ENCODE results near the gene GLI2.

The GLI2 gene

DNA sequence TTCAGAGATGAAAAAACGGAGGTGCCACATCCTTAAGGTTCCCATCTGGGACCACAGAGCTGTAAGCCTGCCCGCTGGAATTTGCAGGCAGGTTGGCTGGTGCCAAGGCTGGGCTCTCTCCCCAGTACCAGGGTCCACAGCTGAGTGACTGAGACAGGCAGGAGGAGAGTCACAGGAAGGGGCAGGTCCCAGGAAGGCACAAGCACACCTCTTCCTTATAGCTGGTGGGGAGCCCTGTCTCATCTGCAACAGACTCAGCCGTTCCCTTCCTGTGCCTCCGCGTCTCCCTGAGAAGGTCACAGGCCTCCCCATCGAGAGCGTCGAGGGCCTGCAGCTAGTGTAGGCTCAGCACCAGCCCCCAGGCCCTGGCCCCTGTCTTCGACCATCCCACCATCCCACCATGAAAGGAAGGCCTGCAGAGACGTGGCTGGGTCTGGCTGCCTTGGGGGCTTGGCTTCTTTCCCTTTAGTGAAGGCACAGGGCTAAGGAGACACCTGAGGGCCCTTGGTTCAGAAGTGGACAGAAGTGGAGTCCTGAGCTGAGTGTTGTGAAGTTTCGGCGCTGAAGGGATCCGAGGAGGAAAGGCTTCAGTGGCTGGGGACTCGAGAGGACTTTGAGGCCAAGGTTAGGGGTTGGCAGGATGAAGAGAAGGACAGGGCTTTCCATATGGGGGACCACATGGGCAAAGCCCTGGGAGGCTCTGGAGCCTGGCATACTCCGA lies 26.8 kb downstream of the GLI2 start:
- TF ChIP-seq POLR2A (IDR thresholded peaks at IDR 0.05; ENCODE audit: low read depth, low read length): no peak
- DNase-seq (ENCODE audit: insufficient read length, low spot score): no peak
- FAIRE-seq: no peak

DNA sequence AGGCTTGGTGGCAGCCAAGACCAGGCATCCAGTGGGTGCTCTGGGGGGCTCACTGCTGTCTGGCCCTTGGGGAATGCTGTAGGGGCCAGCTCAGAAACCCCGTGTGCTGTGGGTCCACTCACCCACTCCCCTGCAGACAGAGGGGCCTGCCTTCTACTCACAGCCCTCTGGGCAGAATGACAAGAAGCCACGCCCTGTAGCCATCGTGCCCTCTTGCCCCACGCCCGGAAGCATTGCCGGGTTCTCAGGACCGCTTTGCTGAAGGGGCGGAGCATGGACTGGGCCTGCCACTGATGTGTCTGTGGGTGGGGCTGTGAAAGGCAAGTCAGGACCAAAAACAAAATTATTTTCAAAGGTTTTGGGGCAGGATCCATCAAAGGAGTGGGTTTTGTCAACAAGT lies 27.8 kb downstream of the GLI2 start:
- no peak for TF ChIP-seq POLR2A (IDR thresholded peaks at IDR 0.05; ENCODE audit: low read depth, low read length)
- DNase-seq (ENCODE audit: insufficient read length, low spot score): no peak
- no peak for FAIRE-seq

DNA sequence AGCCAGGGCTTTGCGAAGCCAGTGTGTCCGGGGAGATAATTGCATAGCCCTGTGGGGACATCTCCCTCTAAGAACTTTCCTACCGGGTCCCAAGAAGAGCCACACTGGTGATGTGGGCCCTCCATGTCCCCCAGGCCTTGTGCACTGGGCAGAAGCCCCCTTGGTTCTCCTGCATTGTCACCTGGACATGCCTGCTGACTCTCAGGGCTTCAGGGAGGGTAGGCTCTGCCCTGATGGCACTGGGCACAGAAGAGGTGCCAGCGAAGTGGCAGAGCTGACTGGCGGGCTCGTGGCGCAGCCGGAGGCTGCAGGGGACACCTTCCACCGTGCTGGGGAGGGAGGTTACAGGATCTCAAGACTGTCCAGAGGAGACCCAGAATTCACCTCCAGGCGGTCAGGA lies 28.3 kb downstream of the GLI2 start:
- no peak for DNase-seq (ENCODE audit: insufficient read length, low spot score)
- FAIRE-seq: no peak
- no peak for TF ChIP-seq POLR2A (IDR thresholded peaks at IDR 0.05; ENCODE audit: low read depth, low read length)

DNA sequence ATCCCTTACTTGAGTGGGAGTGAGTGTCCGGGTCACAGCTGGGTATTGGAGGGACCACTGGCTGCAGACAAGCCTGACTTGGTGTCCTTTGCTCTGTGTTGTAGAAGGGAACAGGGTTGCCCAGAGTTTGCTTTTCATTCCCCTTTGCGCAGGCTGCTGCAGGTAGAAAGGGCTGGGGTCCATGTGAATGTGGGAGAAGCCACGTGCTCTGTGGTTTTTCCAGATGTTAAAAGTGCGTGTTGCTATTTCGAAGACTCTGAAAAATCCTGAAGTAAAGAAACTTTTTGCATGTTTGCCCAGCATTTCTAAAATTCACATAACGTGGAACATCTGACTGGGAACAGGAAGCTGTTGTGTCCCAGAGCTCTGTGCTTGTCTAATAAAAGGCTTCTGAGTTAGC lies 28.8 kb downstream of the GLI2 start:
- TF ChIP-seq POLR2A (IDR thresholded peaks at IDR 0.05; ENCODE audit: low read depth, low read length): no peak
- no peak for DNase-seq (ENCODE audit: insufficient read length, low spot score)
- no peak for FAIRE-seq

DNA sequence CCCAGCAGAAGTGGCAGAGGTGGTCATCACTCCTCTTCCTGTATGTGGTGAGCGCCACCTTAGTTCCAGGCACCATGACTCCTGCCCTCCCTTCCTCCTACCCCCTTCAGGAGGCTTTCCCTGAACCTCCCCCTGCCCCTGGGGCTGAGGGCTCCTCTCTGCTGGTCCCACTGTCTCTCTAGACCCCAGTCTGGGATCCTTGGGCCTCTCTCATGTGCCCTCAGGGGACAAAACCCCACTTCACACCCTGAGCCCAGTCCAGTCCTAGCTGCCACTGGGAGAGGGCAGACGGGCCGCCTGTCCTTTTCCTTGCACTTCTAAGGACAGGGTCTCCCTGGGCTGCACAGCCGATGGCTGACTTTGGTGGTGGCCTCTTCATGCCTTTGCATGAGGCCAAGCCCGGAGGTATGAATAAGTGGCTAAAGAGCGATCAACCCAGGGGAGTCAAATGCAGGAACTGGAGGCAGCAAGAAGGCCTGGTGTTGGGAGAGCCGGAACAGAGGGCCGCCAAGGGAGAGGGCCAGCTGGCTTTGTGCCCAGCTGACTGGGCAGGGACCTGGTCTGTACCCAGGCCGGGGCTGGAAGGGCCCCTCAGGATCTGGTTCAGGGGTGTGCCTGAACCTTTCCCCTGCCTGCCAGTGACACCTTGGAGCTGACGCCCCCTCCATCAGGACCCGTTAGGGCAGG lies 29.5 kb downstream of the GLI2 start:
- FAIRE-seq (no peak), DNase-seq (ENCODE audit: insufficient read length, low spot score) (no peak)
- TF ChIP-seq POLR2A (IDR thresholded peaks at IDR 0.05; ENCODE audit: low read depth, low read length): no peak

GRCh38 chr2:120765678-120766469 lies 30.2 kb downstream of the GLI2 start:
- no peak for FAIRE-seq
- DNase-seq (ENCODE audit: insufficient read length, low spot score): no peak
- no peak for TF ChIP-seq POLR2A (IDR thresholded peaks at IDR 0.05; ENCODE audit: low read depth, low read length)

DNA sequence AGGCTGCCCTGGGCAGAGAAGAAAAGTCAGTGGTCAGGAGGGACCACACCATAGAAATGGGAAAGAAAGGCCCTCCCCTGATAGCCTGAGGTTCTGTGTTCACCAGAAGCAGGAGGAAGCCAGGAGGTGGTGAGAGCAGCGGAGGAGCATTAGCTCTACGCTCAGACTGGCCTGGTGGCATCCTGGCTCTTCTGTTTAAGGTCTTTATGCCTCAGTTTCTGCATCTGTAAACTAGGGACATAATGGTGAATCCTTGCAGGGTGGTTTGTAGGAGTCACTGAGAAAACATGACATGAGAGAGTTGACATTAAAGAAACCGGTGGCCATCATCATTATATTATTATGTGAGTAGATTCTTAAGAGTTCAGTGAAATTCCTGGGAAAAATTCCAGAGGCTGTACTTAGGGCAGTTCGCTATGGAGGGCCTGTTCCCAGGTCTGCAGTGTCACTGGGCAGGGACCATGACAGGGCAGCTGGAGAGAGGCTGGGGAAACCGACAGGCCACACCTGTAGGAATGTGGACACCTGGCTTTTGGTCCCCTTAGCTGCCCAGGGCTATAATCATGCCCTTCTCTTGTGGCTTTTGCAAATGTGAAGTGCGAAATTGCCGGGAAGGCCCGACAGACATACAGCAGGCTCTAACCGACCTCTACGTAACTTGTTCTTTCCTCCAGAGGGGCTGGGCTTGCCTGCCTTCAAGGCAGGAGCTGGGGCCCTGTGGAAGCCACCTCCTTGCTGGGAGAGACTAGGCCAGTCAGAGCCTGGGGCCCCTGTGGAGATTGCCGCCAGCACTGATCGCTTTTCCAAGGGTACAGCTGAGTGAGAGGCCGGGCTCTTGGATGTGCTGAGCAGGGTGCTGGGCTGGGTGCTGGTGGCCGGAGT lies 31.0 kb downstream of the GLI2 start:
- FAIRE-seq (no peak), DNase-seq (ENCODE audit: insufficient read length, low spot score) (no peak)
- TF ChIP-seq POLR2A (IDR thresholded peaks at IDR 0.05; ENCODE audit: low read depth, low read length): no peak

GRCh38 chr2:120767486-120768005 lies 31.9 kb downstream of the GLI2 start:
- no peak for DNase-seq (ENCODE audit: insufficient read length, low spot score)
- TF ChIP-seq POLR2A (IDR thresholded peaks at IDR 0.05; ENCODE audit: low read depth, low read length): no peak
- FAIRE-seq: no peak

GRCh38 chr2:120768112-120769048 lies 32.7 kb downstream of the GLI2 start:
- TF ChIP-seq POLR2A (IDR thresholded peaks at IDR 0.05; ENCODE audit: low read depth, low read length): no peak
- DNase-seq (ENCODE audit: insufficient read length, low spot score) (no peak), FAIRE-seq (no peak)

- no peak for TF ChIP-seq POLR2A (IDR thresholded peaks at IDR 0.05; ENCODE audit: low read depth, low read length)
- DNase-seq (ENCODE audit: insufficient read length, low spot score): no peak
- no peak for FAIRE-seq
Measured at GRCh38 chr2:120769076-120769786, 33.6 kb downstream of the GLI2 start.

DNA sequence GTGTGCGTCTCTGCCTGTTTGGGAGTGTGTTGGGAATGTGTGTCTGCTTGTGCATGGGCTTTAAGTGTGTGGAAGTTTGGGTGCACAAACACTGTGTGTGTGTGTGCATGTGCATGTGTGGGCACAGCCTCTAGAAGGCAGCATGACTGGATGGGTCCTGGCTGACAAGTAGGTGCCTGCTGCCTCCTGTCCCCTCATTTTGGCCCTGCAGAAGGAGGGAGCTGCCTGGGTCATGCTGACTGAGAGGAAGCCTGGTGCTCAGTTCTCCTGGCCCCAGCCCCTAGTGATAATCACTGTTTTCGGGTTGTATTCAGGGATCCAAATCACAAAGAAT lies 34.1 kb downstream of the GLI2 start:
- no peak for FAIRE-seq
- no peak for DNase-seq (ENCODE audit: insufficient read length, low spot score)
- TF ChIP-seq POLR2A (IDR thresholded peaks at IDR 0.05; ENCODE audit: low read depth, low read length): no peak

GRCh38 chr2:120770176-120770575 lies 34.5 kb downstream of the GLI2 start:
- DNase-seq (ENCODE audit: insufficient read length, low spot score) (no peak), FAIRE-seq (no peak)
- TF ChIP-seq POLR2A (IDR thresholded peaks at IDR 0.05; ENCODE audit: low read depth, low read length): no peak

Measured in H54 (cell line).